Activated CD4-positive, alpha-beta T cell treated with anti-CD3 and anti-CD28 coated beads, Interleukin-2, amount 10 ng/mL, durations not matched to agents 7 days and 5 days (primary cell): ENCODE results near the gene VOPP1. TPM values are rescaled to one million over a fixed set of nuclear protein-coding genes. Genes with fewer than 3 reads are reported as not detected.
"Not testable (repeated sequence)": the region's sequence is repeated elsewhere in the genome, so short reads cannot be mapped to it uniquely, and the experiment has no call there.

ENCODE experiments used
- CTCF ChIA-PET: fragments of 350-600 bp; sonication (Branson Sonifier 250); formaldehyde crosslinking; loops from one replicate; lab custom pipeline; 2021; ENCODE audit warnings: antibody characterized with exemption; lab: Charles Lee
- POLR2A ChIA-PET: fragments of 350-600 bp; sonication (Branson Sonifier 250); formaldehyde crosslinking; loops from one replicate; lab custom pipeline; 2021; ENCODE audit warnings: antibody characterized with exemption; lab: Charles Lee
- DNase-seq: peaks from one replicate; pipeline ENCODE4 v3.0.0-alpha.2; 2020
- H3K27ac Mint-ChIP-seq: one replicate; pipeline ENCODE4 v1.8.0; 2021; ENCODE audit warnings: mild to moderate bottlenecking, moderate library complexity, mixed read lengths
- H3K27me3 Mint-ChIP-seq: one replicate; pipeline ENCODE4 v1.8.0; 2021; ENCODE audit warnings: mixed read lengths
- H3K36me3 Mint-ChIP-seq: one replicate; pipeline ENCODE4 v1.8.0; 2021; ENCODE audit warnings: low read depth, mixed read lengths
- H3K4me1 Mint-ChIP-seq: one replicate; pipeline ENCODE4 v1.8.0; 2021; ENCODE audit warnings: mixed read lengths
- H3K4me3 Mint-ChIP-seq: one replicate; pipeline ENCODE4 v1.8.0; 2021; ENCODE audit warnings: mild to moderate bottlenecking, moderate library complexity, mixed read lengths
- H3K9me3 Mint-ChIP-seq: one replicate; pipeline ENCODE4 v1.8.0; 2021; ENCODE audit warnings: mixed read lengths
- total RNA-seq, 2 experiments: library from RNA; stranded (reverse); gene quantifications; one replicate each; pipeline ENCODE4 v1.2.3, GENCODE V29; 2021

Gene VOPP1
- total RNA-seq, 2 experiments from 2014 or later: 74.5 to 77.2 TPM

DNA sequence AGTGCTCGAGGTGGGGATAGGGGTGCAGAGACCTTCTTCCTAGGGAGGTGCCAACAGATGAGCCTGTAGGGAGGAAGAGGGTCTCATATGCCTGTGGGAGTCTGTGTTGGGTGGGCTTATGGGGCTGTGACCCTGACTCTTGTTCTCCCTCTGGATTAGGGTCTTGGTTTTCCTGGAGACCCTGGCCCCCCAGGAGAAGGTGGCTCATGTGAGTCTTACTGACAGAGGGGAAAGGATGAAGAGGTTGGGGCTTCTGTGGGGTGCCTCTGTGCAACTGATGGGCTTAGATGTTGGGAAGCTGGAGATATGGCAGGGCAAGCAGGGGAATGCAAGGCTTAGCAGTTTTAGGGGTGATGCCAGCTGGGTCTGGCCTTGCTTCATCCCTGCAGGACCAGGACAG lies 20.2 kb upstream of the VOPP1 start:
- Mint-ChIP-seq H3K27ac (no peak overlapping the region), H3K4me3 (no peak overlapping the region), H3K4me1 (peaks cover 11% of the 10 kb centered on the region), H3K27me3 (peaks cover 6% of the 10 kb centered on the region), H3K36me3 (no peaks in the 10 kb centered on the region), H3K9me3 (no peaks in the 10 kb centered on the region)
- ChIA-PET CTCF (interaction anchor here (0.9 kb wide), 1 partner anchor 11 kb away, joined by 3 read pairs; no protein-coding TSS in a partner anchor), POLR2A (no interaction called here)
- DNase-seq: no peak

DNA sequence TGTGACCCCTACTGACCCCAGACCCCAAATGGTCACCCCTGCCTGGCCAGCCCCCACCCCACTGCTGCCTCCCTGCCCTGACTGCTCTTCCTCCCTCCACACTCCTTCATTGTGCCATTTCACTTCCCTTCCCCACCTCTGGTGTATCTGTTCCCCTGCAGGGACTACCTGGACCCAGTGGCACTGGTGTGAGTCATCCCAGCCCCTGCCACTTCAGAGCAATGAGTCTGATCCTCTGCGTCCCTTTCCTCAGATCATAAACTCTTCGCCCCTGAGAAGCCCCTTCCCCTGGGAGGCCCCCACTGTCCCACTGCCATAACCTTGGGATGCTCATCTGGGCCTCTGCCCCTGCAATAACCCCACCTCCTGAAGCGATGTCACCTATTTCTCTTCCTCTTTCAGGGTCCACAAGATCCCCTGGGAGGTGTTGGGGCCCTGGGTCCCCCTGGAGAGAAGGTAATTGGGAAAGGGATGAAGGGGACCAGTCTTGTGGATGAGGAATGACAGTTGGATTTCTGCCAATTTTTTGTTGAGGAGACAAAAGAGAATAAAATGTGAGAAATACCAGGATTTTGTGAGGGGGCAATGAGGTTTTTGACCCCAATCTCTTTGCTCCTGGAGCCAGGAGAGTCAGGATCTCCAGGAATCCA lies 19.1 kb upstream of the VOPP1 start:
- Mint-ChIP-seq H3K27me3 (peaks cover 6% of the 10 kb centered on the region), H3K4me1 (peaks cover 7% of the 10 kb centered on the region), H3K36me3 (no peaks in the 10 kb centered on the region), H3K4me3 (no peak overlapping the region), H3K9me3 (no peaks in the 10 kb centered on the region), H3K27ac (no peak overlapping the region)
- POLR2A ChIA-PET: no interaction called here
- no peak for DNase-seq
- CTCF ChIA-PET: no interaction called here

DNA sequence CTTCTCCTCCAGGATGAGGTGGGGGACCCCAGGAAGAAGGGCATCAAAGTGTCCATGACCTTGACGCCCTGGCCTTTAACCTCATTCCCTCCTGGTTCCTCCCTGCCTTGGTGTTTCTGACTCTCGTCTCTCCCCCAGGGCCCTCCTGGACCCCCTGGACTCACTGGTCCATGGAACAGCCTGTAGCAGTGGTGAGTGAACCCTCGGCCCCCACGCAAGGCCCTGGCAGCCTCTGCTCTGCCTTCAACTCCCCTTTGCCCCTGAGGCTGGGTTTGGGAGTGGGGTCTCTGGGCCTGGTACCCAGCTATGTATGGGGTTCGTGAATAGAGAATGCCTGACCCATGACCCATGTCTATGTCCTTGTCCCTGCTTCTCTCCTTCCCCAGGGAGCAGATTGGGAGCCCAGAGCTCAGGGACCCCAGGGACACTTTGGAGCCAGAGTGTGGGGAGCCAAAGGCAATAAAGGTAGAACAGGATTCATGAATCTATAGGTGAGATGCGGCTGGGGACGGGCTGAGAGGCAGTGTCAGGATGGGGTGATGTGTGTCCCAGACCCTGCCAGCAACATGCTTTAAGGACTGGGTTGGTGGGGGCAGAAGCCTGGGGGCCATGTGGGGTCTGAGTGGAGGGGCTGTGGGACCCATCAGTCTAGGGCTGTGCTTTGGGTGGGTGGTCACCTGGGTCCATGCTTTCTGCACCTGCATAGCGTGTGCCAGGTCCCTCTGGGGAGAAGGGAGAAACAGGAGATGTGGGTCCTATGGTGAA lies 18.4 kb upstream of the VOPP1 start:
- CTCF ChIA-PET: no interaction called here
- no peak overlapping the region for H3K4me3 Mint-ChIP-seq
- H3K9me3 Mint-ChIP-seq: no peaks in the 10 kb centered on the region
- H3K27ac Mint-ChIP-seq: peak overlapping the region; percentile 50
- H3K4me1 Mint-ChIP-seq: peaks cover 7% of the 10 kb centered on the region
- H3K27me3 Mint-ChIP-seq: peaks cover 6% of the 10 kb centered on the region
- no peak for DNase-seq
- H3K36me3 Mint-ChIP-seq: no peaks in the 10 kb centered on the region
- POLR2A ChIA-PET: no interaction called here

GRCh38 chr7:55589905-55590304 lies 17.6 kb upstream of the VOPP1 start:
- POLR2A ChIA-PET: no interaction called here
- H3K4me1 Mint-ChIP-seq: peaks cover 12% of the 10 kb centered on the region
- H3K4me3 Mint-ChIP-seq: no peak overlapping the region
- H3K27ac Mint-ChIP-seq: peak overlapping the region; percentile 50
- no peaks in the 10 kb centered on the region for H3K36me3 Mint-ChIP-seq
- CTCF ChIA-PET: interaction anchor here (1.5 kb wide), 1 partner anchor 26 kb away, joined by 3 read pairs; no protein-coding TSS in a partner anchor
- peaks cover 3% of the 10 kb centered on the region for H3K27me3 Mint-ChIP-seq
- no peak for DNase-seq
- H3K9me3 Mint-ChIP-seq: no peaks in the 10 kb centered on the region

GRCh38 chr7:55588976-55589604 lies 16.8 kb upstream of the VOPP1 start:
- H3K27me3 Mint-ChIP-seq: peaks cover 2% of the 10 kb centered on the region
- no peaks in the 10 kb centered on the region for H3K36me3 Mint-ChIP-seq
- ChIA-PET POLR2A (no interaction called here), CTCF (interaction anchor here (1.5 to 1.9 kb wide), 2 partner anchors 15 to 25 kb away, joined by 3 to 6 read pairs; no protein-coding TSS in a partner anchor)
- H3K9me3 Mint-ChIP-seq: no peaks in the 10 kb centered on the region
- DNase-seq: no peak
- peaks cover 12% of the 10 kb centered on the region for H3K4me1 Mint-ChIP-seq
- H3K27ac Mint-ChIP-seq: peak overlapping the region; percentile 60
- H3K4me3 Mint-ChIP-seq: no peak overlapping the region

DNA sequence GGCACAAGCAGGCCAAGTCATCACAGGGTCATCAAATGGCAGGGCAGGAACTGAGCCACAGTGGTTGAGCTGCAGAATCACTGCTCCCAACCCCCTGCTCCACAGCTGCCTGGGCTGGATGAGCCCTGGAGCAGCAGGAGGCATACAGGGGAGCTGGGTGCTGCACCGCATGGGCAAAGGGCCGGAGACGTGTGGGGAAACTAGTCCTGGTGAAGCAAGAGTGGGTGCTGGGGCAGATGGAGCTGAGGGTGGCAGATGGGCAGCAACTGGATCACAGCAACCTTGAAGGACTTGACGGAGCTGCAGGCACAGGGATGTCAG lies 16.0 kb upstream of the VOPP1 start:
- H3K27ac Mint-ChIP-seq: no peak overlapping the region

DNA sequence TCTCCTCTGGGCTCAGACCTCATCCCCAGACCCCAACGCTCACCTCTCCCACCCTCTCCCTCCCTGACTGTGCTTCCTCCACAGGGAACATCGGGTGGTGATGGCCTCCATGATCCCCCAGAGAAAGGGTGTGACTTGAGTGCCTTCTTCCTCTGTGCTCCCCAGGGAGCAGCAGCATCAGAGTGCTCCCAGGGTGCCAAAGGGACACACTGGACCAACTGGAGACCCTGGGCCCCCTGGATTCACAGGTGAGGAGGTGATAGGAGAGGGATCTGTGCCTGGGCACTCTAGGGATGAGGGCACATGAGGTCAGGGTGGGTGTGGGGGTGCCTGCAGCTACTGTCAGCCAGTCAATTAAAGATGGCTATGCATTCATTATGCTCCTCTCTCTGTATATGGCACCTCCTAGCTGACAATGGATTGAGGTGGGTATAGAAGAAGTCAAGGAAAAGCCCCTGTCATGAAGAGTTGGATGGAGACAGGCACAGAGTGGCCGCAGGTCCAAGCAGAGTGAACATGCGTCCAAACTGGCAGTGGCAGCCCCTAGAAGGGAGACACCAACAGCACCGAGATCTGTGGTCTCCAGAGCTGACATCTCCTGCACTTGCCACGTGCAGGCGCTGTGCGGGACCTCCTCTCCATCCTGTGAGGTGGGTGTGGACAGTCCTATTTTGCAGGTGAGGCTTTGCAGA lies 15.5 kb upstream of the VOPP1 start:
- Mint-ChIP-seq H3K4me3 (no peak overlapping the region), H3K9me3 (no peaks in the 10 kb centered on the region), H3K36me3 (no peaks in the 10 kb centered on the region), H3K27ac (no peak overlapping the region), H3K27me3 (peaks cover 2% of the 10 kb centered on the region), H3K4me1 (peaks cover 9% of the 10 kb centered on the region)
- CTCF ChIA-PET: interaction anchor here (1.9 kb wide), 1 partner anchor 14 kb away, joined by 6 read pairs; no protein-coding TSS in a partner anchor
- no peak for DNase-seq
- POLR2A ChIA-PET: no interaction called here

More for the DNA sequence above, 16.0 kb upstream of the VOPP1 start:
- Mint-ChIP-seq H3K36me3 (no peaks in the 10 kb centered on the region), H3K4me3 (no peak overlapping the region), H3K27me3 (peaks cover 2% of the 10 kb centered on the region), H3K4me1 (peaks cover 10% of the 10 kb centered on the region), H3K9me3 (no peaks in the 10 kb centered on the region)
- no peak for DNase-seq
- ChIA-PET CTCF (interaction anchor here (1.9 kb wide), 1 partner anchor 15 kb away, joined by 6 read pairs; no protein-coding TSS in a partner anchor), POLR2A (no interaction called here)

DNA sequence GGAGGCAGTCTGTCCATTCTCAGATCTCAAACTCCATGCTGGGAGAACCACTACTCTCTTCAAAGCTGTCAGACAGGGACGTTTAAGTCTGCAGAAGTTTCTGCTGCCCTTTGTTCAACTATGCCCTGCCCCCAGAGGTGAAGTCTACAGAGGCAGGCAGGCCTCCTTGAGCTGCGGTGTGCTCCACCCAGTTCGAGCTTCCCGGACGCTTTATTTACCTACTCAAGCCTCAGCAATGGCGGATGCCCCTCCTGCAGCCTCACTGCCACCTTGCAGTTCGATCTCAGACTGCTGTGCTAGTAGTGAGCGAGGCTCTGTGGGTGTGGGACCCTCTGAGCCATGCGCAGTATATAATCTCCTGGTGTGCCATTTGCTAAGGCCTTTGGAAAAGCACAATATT lies 10.4 kb upstream of the VOPP1 start:
- H3K36me3 Mint-ChIP-seq: not testable (repeated sequence)

DNA sequence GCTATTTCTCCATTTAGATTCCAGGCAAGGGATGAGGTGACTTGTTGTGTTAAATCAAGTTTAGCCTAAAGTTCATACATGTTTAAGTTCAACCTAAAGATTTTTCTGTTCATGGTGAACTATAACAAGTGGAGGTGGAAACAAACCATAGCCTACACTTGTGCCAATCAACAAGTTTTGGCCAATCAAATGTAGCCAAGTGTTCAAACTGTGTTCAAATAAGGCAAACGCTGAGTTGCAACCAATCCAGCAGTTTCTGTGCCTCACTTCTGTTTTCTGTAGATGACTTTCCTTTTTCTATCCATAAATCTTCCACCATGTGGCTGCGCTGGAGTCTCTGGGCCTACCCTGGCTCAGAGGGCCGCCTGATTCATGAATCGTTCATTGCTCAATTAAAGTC lies 4.5 kb upstream of the VOPP1 start:
- ChIA-PET POLR2A (no interaction called here), CTCF (no interaction called here)
- peaks cover 31% of the 10 kb centered on the region for H3K4me1 Mint-ChIP-seq
- H3K9me3 Mint-ChIP-seq: peaks cover 4% of the 10 kb centered on the region
- H3K27me3 Mint-ChIP-seq: peaks cover 9% of the 10 kb centered on the region
- no peak for DNase-seq
- no peak overlapping the region for H3K4me3 Mint-ChIP-seq
- no peaks in the 10 kb centered on the region for H3K36me3 Mint-ChIP-seq
- H3K27ac Mint-ChIP-seq: no peak overlapping the region

More for the DNA sequence above, 10.4 kb upstream of the VOPP1 start:
- H3K27me3 Mint-ChIP-seq, DNase-seq, H3K9me3 Mint-ChIP-seq, H3K27ac Mint-ChIP-seq, POLR2A ChIA-PET, H3K4me1 Mint-ChIP-seq, H3K4me3 Mint-ChIP-seq: not testable (repeated sequence)
- CTCF ChIA-PET: interaction anchor here (0.9 to 2.5 kb wide), 3 partner anchors 9 to 74 kb away, joined by 3 to 10 read pairs (median 4); no protein-coding TSS in a partner anchor

DNA sequence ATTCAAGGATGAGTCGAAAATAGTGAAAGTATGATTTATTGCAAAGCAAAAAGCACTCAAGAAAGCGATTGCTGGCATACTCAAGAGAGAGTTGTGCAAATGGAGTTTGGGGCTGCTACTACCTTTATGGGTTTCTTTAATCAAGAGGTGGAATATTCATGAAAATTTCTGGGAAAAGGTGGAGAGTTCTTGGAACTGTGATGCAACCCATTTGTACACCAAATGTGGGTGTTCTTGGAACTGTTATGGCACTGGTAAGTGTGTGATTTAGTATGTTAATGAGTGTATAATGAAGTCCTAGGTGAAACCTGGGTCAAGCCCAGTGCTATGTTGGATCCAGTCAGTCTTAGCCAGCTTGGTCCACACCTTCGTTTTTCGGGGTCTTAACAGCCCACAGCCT lies 3.4 kb upstream of the VOPP1 start:
- no peak for DNase-seq
- H3K27ac Mint-ChIP-seq: no peak overlapping the region
- peaks cover 34% of the 10 kb centered on the region for H3K4me1 Mint-ChIP-seq
- ChIA-PET POLR2A (no interaction called here), CTCF (no interaction called here)
- H3K9me3 Mint-ChIP-seq: no peaks in the 10 kb centered on the region
- peaks cover 4% of the 10 kb centered on the region for H3K36me3 Mint-ChIP-seq
- H3K4me3 Mint-ChIP-seq: no peak overlapping the region
- peaks cover 6% of the 10 kb centered on the region for H3K27me3 Mint-ChIP-seq

- Mint-ChIP-seq H3K4me3 (no peak overlapping the region), H3K36me3 (peaks cover 6% of the 10 kb centered on the region), H3K27me3 (peaks cover 6% of the 10 kb centered on the region), H3K9me3 (no peaks in the 10 kb centered on the region), H3K4me1 (peaks cover 40% of the 10 kb centered on the region), H3K27ac (peak overlapping the region; percentile 22)
- no peak for DNase-seq
- CTCF ChIA-PET: interaction anchor here (1.2 to 1.3 kb wide), 2 partner anchors 11 to 16 kb away, joined by 3 read pairs; no protein-coding TSS in a partner anchor
- POLR2A ChIA-PET: no interaction called here
Measured at GRCh38 chr7:55575098-55575497, 2.8 kb upstream of the VOPP1 start.

GRCh38 chr7:55574051-55574717 lies 1.9 kb upstream of the VOPP1 start:
- no peaks in the 10 kb centered on the region for H3K9me3 Mint-ChIP-seq
- H3K4me1 Mint-ChIP-seq: peaks cover 49% of the 10 kb centered on the region
- peak overlapping the region; percentile 79 for H3K4me3 Mint-ChIP-seq
- peaks cover 9% of the 10 kb centered on the region for H3K36me3 Mint-ChIP-seq
- CTCF ChIA-PET: interaction anchor here (0.6 to 2.3 kb wide), 6 partner anchors 9 to 437 kb away, joined by 3 to 10 read pairs (median 4); no protein-coding TSS in a partner anchor
- DNase-seq: peak; percentile 50
- H3K27ac Mint-ChIP-seq: peak overlapping the region; percentile 83
- H3K27me3 Mint-ChIP-seq: peaks cover 3% of the 10 kb centered on the region
- POLR2A ChIA-PET: no interaction called here
